Mesothelial cell of epicardium (in vitro differentiated cells): ENCODE measurements around the gene SH2D3C. TPM values are rescaled to one million over a fixed set of nuclear protein-coding genes. Genes with fewer than 3 reads are reported as not detected.
A peak's percentile ranks its signal among the peaks of the same experiment; 100 is the strongest.

Experiments used
- DNase-seq, 2 experiments: peaks; one replicate each; pipeline ENCODE4 v3.0.0; 2021; ENCODE audit warnings: low spot score in 2 of 2; ENCODE audit not compliant: unreplicated experiment in 2 of 2
- H3K27ac Mint-ChIP-seq: 2 replicates; pipeline ENCODE4 v1.8.0; 2021; ENCODE audit warnings: mixed read lengths
- H3K27me3 Mint-ChIP-seq: 2 replicates; pipeline ENCODE4 v1.8.0; 2021; ENCODE audit warnings: low read depth, mixed read lengths
- H3K36me3 Mint-ChIP-seq: 2 replicates; pipeline ENCODE4 v1.8.0; 2021; ENCODE audit warnings: mixed read lengths
- H3K4me1 Mint-ChIP-seq: 2 replicates; pipeline ENCODE4 v1.8.0; 2021; ENCODE audit warnings: mixed read lengths
- H3K4me3 Mint-ChIP-seq: 2 replicates; pipeline ENCODE4 v1.8.0; 2021; ENCODE audit warnings: mild to moderate bottlenecking, moderate library complexity, mixed read lengths
- H3K9me3 Mint-ChIP-seq: 2 replicates; pipeline ENCODE4 v1.8.0; 2021; ENCODE audit warnings: mixed read lengths
- CTCF ChIP-seq: fragments of 200-600 bp; sonication (generic); IDR thresholded peaks from one replicate; pipeline ENCODE4 v1.5.0; 2021; ENCODE audit warnings: antibody characterized with exemption; ENCODE audit not compliant: unreplicated experiment
- total RNA-seq: library from RNA; stranded (reverse); gene quantifications from 3 replicates; pipeline ENCODE4 v1.2.1, GENCODE V29; 2021

SH2D3C gene
- total RNA-seq, 1 donor from 2014 or later: 3.4 TPM

GRCh38 chr9:127789179-127789578 is 10.7 kb upstream of the SH2D3C start:
- H3K27ac Mint-ChIP-seq: no peak overlapping the region
- no peak for TF ChIP-seq CTCF
- H3K27me3 Mint-ChIP-seq: no peaks in the 10 kb centered on the region
- no peak overlapping the region for H3K4me3 Mint-ChIP-seq
- no peaks in the 10 kb centered on the region for H3K9me3 Mint-ChIP-seq
- H3K4me1 Mint-ChIP-seq: peaks cover 13% of the 10 kb centered on the region
- H3K36me3 Mint-ChIP-seq: peaks cover 30% of the 10 kb centered on the region
- DNase-seq: no peak

GRCh38 chr9:127788337-127789011 is 10.0 kb upstream of the SH2D3C start:
- DNase-seq: no peak
- H3K36me3 Mint-ChIP-seq: peaks cover 30% of the 10 kb centered on the region
- H3K27me3 Mint-ChIP-seq: no peaks in the 10 kb centered on the region
- no peak overlapping the region for H3K27ac Mint-ChIP-seq
- no peaks in the 10 kb centered on the region for H3K9me3 Mint-ChIP-seq
- no peak overlapping the region for H3K4me3 Mint-ChIP-seq
- no peak for TF ChIP-seq CTCF
- peaks cover 13% of the 10 kb centered on the region for H3K4me1 Mint-ChIP-seq

- H3K9me3 Mint-ChIP-seq: no peaks in the 10 kb centered on the region
- H3K27ac Mint-ChIP-seq: peak overlapping the region; percentile 93
- H3K4me3 Mint-ChIP-seq: peak overlapping the region; percentile 94
- H3K27me3 Mint-ChIP-seq: no peaks in the 10 kb centered on the region
- H3K4me1 Mint-ChIP-seq: peaks cover 13% of the 10 kb centered on the region
- H3K36me3 Mint-ChIP-seq: peaks cover 26% of the 10 kb centered on the region
- peak; percentile 30 for TF ChIP-seq CTCF
- DNase-seq: no peak
Observed at GRCh38 chr9:127786773-127787104, 8.3 kb upstream of the SH2D3C start.

GRCh38 chr9:127785933-127786772 is 7.7 kb upstream of the SH2D3C start, which contains the start of gene CDK9:
Gene CDK9 (plus strand): TSS chr9:127786034. CDS start chr9:127786149, 115 bp downstream.
- Mint-ChIP-seq H3K27ac (peak within 1 kb of the TSS; percentile 93), H3K27me3 (no peaks in the 10 kb centered on the region), H3K36me3 (peaks cover 25% of the 10 kb centered on the region), H3K9me3 (no peaks in the 10 kb centered on the region), H3K4me1 (peaks cover 13% of the 10 kb centered on the region), H3K4me3 (peak within 1 kb of the TSS; percentile 94)
- peak; percentile 87 to 95 for DNase-seq
- TF ChIP-seq CTCF: no peak

GRCh38 chr9:127785023-127785932 is 6.8 kb upstream of the SH2D3C start:
- H3K4me1 Mint-ChIP-seq: peaks cover 13% of the 10 kb centered on the region
- peak; percentile 99 for TF ChIP-seq CTCF
- no peaks in the 10 kb centered on the region for H3K27me3 Mint-ChIP-seq
- peak overlapping the region; percentile 94 for H3K4me3 Mint-ChIP-seq
- peak; percentile 88 to 92 for DNase-seq
- H3K36me3 Mint-ChIP-seq: peaks cover 19% of the 10 kb centered on the region
- H3K9me3 Mint-ChIP-seq: no peaks in the 10 kb centered on the region
- H3K27ac Mint-ChIP-seq: peak overlapping the region; percentile 77
